ENCODE data around the gene KRT76. TPM values are rescaled to one million over a fixed set of nuclear protein-coding genes. Genes with fewer than 3 reads are reported as not detected.

The KRT76 gene
- total RNA-seq, 6 experiments from 2014 or later = not detected

GRCh38 chr12:52818388-52818787 is 41.2 kb upstream of the KRT76 start:
- H3K27ac Mint-ChIP-seq = no peak overlapping the region

DNA sequence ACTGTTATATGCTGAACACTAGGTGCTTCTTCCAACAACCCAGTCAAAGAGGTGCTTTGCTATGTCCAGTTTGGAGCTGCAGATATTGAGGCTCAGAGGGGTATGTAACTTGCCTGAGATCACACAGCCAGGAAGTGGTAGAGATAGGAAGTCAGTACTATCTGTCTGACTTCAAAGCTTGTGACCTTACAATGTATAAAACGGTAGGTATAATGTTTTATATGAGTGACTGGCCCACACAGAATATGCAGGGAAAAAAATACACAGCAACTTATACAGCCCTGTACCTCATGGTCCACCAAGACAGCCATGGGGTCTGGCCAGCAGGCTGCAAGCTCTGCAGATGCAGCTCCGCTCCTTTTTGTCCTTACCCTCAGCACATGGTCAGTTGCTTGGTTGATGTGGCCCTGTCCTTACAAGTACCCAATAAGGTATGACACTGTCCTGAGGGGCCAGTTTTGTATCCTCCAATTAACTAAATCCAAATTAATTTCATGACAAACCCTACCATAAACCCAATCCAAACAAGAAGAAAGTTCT is 40.6 kb upstream of the KRT76 start:
- H3K4me3 Mint-ChIP-seq = no peak overlapping the region
- H3K27me3 Mint-ChIP-seq (ENCODE audit: insufficient read depth) = peaks cover 42% of the 10 kb centered on the region
- TF ChIP-seq, protein P1, sequence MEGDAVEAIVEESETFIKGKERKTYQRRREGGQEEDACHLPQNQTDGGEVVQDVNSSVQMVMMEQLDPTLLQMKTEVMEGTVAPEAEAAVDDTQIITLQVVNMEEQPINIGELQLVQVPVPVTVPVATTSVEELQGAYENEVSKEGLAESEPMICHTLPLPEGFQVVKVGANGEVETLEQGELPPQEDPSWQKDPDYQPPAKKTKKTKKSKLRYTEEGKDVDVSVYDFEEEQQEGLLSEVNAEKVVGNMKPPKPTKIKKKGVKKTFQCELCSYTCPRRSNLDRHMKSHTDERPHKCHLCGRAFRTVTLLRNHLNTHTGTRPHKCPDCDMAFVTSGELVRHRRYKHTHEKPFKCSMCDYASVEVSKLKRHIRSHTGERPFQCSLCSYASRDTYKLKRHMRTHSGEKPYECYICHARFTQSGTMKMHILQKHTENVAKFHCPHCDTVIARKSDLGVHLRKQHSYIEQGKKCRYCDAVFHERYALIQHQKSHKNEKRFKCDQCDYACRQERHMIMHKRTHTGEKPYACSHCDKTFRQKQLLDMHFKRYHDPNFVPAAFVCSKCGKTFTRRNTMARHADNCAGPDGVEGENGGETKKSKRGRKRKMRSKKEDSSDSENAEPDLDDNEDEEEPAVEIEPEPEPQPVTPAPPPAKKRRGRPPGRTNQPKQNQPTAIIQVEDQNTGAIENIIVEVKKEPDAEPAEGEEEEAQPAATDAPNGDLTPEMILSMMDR (IDR thresholded peaks at IDR 0.05) = no peak
- no peaks in the 10 kb centered on the region for H3K36me3 Mint-ChIP-seq (ENCODE audit: low read depth)
- DNase-seq = no peak
- H3K9me3 Mint-ChIP-seq = no peaks in the 10 kb centered on the region
- H3K27ac Mint-ChIP-seq = no peak overlapping the region
- H3K4me1 Mint-ChIP-seq (ENCODE audit: low read depth) = peaks cover 20% of the 10 kb centered on the region

More at GRCh38 chr12:52818388-52818787, 41.2 kb upstream of the KRT76 start:
- Mint-ChIP-seq H3K36me3 (ENCODE audit: low read depth) (no peaks in the 10 kb centered on the region), H3K4me3 (no peak overlapping the region), H3K9me3 (no peaks in the 10 kb centered on the region), H3K4me1 (ENCODE audit: low read depth) (peaks cover 24% of the 10 kb centered on the region), H3K27me3 (ENCODE audit: insufficient read depth) (peaks cover 40% of the 10 kb centered on the region)
- TF ChIP-seq, protein P1 (IDR thresholded peaks at IDR 0.05) = no peak
- DNase-seq = no peak

DNA sequence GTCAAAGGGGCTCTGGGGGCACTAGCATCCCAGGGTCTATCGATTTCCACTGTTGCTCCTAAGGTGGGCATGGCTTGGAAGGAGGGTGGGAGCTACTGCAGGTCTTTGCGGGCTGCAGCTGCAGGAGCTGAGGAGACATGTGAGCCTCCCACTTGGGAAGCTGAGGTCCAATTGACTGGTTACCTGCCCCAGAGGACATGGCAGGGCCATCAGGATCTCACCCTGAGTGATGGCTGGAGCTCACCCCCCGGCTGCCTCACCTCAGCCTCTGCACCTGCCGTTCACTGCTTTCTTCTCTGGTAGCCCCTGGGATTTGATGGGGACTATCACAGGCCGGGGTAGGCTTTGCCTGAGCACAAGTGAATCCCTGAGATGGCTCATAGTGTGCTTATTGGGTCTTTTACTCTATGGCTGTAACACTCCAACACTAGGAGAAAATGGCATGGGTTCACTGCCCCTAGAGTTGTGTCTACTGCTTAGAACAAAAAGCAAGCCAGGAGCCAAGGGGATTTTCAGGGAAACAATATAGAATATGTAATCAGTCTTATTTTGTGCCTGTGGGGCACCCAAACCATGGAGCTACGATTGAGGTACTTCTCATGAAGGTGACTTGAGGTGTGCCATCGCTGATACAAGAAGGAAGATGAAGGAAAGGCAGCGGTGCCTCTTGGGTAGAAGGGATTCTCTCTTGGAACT is 40.0 kb upstream of the KRT76 start:
- Mint-ChIP-seq H3K4me3 (no peak overlapping the region), H3K27me3 (ENCODE audit: insufficient read depth) (peaks cover 45% of the 10 kb centered on the region), H3K9me3 (no peaks in the 10 kb centered on the region), H3K36me3 (ENCODE audit: low read depth) (no peaks in the 10 kb centered on the region), H3K27ac (no peak overlapping the region), H3K4me1 (ENCODE audit: low read depth) (peaks cover 14% of the 10 kb centered on the region)
- no peak for DNase-seq
- TF ChIP-seq, protein P1 (IDR thresholded peaks at IDR 0.05) = no peak

GRCh38 chr12:52815676-52816588 is 38.8 kb upstream of the KRT76 start:
- Mint-ChIP-seq H3K4me1 (ENCODE audit: low read depth) (peaks cover 9% of the 10 kb centered on the region), H3K36me3 (ENCODE audit: low read depth) (no peaks in the 10 kb centered on the region), H3K4me3 (no peak overlapping the region), H3K9me3 (no peaks in the 10 kb centered on the region), H3K27ac (no peak overlapping the region), H3K27me3 (ENCODE audit: insufficient read depth) (peaks cover 55% of the 10 kb centered on the region)
- TF ChIP-seq, protein P1 (IDR thresholded peaks at IDR 0.05) = no peak
- no peak for DNase-seq

DNA sequence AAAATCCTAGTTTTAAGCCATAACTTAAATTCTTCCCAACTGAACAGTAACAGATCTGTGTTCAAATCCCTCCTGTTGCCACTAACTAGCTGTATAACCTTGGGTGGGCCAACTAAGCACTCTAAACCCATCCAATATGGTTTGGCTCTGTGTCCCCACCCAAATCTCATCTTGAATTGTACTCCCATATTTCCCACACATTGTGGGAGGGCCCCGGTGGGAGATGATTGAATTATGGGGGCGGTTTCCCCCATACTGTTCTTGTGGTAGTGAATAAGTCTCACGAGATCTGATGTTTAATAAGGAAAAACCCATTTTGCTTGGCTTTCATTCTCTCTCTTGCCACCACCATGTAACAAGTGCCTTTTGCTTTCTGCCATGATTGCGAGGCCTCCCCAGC is 38.0 kb upstream of the KRT76 start:
- TF ChIP-seq, protein P1 (IDR thresholded peaks at IDR 0.05) = no peak
- Mint-ChIP-seq H3K36me3 (ENCODE audit: low read depth) (no peaks in the 10 kb centered on the region), H3K27ac (no peak overlapping the region), H3K4me1 (ENCODE audit: low read depth) (peaks cover 9% of the 10 kb centered on the region), H3K27me3 (ENCODE audit: insufficient read depth) (peaks cover 50% of the 10 kb centered on the region), H3K4me3 (no peak overlapping the region), H3K9me3 (no peaks in the 10 kb centered on the region)
- DNase-seq = no peak
